ENCODE data around the gene HES5. TPM values are rescaled to one million over a fixed set of nuclear protein-coding genes. Genes with fewer than 3 reads are reported as not detected.

Gene HES5
- total RNA-seq, 1 experiment from 2014 or later, result not detected

GRCh38 chr1:2507744-2508155 is 22.3 kb downstream of the HES5 start:
- H2BK15ac ChIP-seq (ENCODE audit: low read depth, low read length), result no peak overlapping the region
- H3K4me2 ChIP-seq (ENCODE audit: insufficient read depth, insufficient read length, low read length), result no peak overlapping the region
- no peak overlapping the region for H2BK12ac ChIP-seq (ENCODE audit: insufficient read length, low read depth, low read length)
- no peak overlapping the region for H2BK120ac ChIP-seq (ENCODE audit: low read depth, low read length, poor library complexity, severe bottlenecking)
- H2AK5ac ChIP-seq (ENCODE audit: insufficient read length, low read length), result no peak overlapping the region
- H3K9me3 Mint-ChIP-seq, result no peaks in the 10 kb centered on the region
- H3K18ac ChIP-seq (ENCODE audit: insufficient read length, low read depth, low read length), result no peak overlapping the region
- H4K91ac ChIP-seq (ENCODE audit: insufficient read length, low read depth, low read length), result no peak overlapping the region
- H4K20me1 ChIP-seq (ENCODE audit: control insufficient read depth, insufficient read depth, insufficient read length), result no peaks in the 10 kb centered on the region
- no peak overlapping the region for H3K14ac ChIP-seq (ENCODE audit: insufficient read depth, low read length)
- no CpG with 5 or more reads among the region's 6 CpGs for WGBS (ENCODE audit: extremely low coverage, insufficient read length, low lambda C conversion rate)
- no peaks in the 10 kb centered on the region for H3K27me3 ChIP-seq (ENCODE audit: insufficient read depth, low read length)
- no peaks in the 10 kb centered on the region for H3K23me2 ChIP-seq (ENCODE audit: insufficient read length, low read depth, low read length, poor library complexity, severe bottlenecking)
- peaks cover 10 to 38% (median 26%) of the 10 kb centered on the region in 3 experiments; a peak in 6 of 7 replicates for H3K36me3 Mint-ChIP-seq (ENCODE audit: insufficient read depth in 1 of 3, low read depth in 3 of 3)
- H3K27ac Mint-ChIP-seq, result no peak overlapping the region
- H2AFZ ChIP-seq (ENCODE audit: low read length), result no peak overlapping the region
- H3K79me1 ChIP-seq (ENCODE audit: insufficient read depth, low read depth, low read length, poor library complexity, severe bottlenecking), result no peaks in the 10 kb centered on the region
- no peak for TF ChIP-seq CTCF (conservative IDR thresholded peaks at IDR 0.05)
- H3K27me3 Mint-ChIP-seq (ENCODE audit: low read depth), result peaks cover 2% of the 10 kb centered on the region
- H3K56ac ChIP-seq (ENCODE audit: insufficient read length, low read depth, low read length), result no peak overlapping the region
- no peaks in the 10 kb centered on the region for H3K79me2 ChIP-seq (ENCODE audit: insufficient read depth, low read length)
- no peak overlapping the region for H4K8ac ChIP-seq (replicated peaks; ENCODE audit: insufficient read length, low read depth, low read length)
- H3K4ac ChIP-seq (ENCODE audit: low read depth, low read length), result no peak overlapping the region
- H3K9ac ChIP-seq (ENCODE audit: extremely low read depth, insufficient read length, low read length), result no peak overlapping the region
- H2BK5ac ChIP-seq (ENCODE audit: insufficient read length, low read length), result no peak overlapping the region
- no peak overlapping the region for H3K27ac ChIP-seq (ENCODE audit: insufficient read length, low read depth, low read length)
- no peak overlapping the region for H3T11ph ChIP-seq (ENCODE audit: low read length)
- no peaks in the 10 kb centered on the region for H3K4me1 ChIP-seq (ENCODE audit: insufficient read depth, low read length)
- no peak for DNase-seq
- no peaks in the 10 kb centered on the region for H3K4me1 Mint-ChIP-seq
- no peak overlapping the region for H3K4me3 Mint-ChIP-seq
- no peaks in the 10 kb centered on the region for H3K9me3 ChIP-seq (ENCODE audit: control insufficient read depth, low read depth, low read length)
- no peak overlapping the region for H3K23ac ChIP-seq (ENCODE audit: insufficient read length, low read depth, low read length)
- H2BK20ac ChIP-seq (ENCODE audit: low read depth, low read length, poor library complexity, severe bottlenecking), result no peak overlapping the region
- H4K5ac ChIP-seq (ENCODE audit: insufficient read length, low read depth, low read length), result no peak overlapping the region
